Cardiac muscle cell (in vitro differentiated cells and primary cell): Measurements from ENCODE around the gene SMIM35. TPM values are rescaled to one million over a fixed set of nuclear protein-coding genes. Genes with fewer than 3 reads are reported as not detected.

Experiments
- DNase-seq, 2 donors: peaks; one replicate each; pipeline versions ENCODE4 v3.0.0 to v3.0.0-alpha.2; 2010 to 2017; ENCODE audit warnings: low read depth in 1 of 2, low spot score in 1 of 2
- H3K27ac ChIP-seq: fragments of 200-600 bp; sonication (generic); 2 replicates; pipeline ENCODE4 v1.5.1; 2016
- H3K27me3 ChIP-seq: fragments of 200-600 bp; sonication (generic); 2 replicates; pipeline ENCODE4 v1.6.0; 2016; ENCODE audit warnings: control low read depth
- H3K36me3 ChIP-seq: fragments of 200-600 bp; sonication (generic); 2 replicates; pipeline ENCODE4 v1.5.1; 2016; ENCODE audit warnings: control low read depth
- H3K4me1 ChIP-seq: fragments of 200-600 bp; sonication (generic); 2 replicates; pipeline ENCODE4 v1.8.1; 2017; ENCODE audit warnings: low read depth, mild to moderate bottlenecking, mixed run types
- H3K4me3 ChIP-seq: fragments of 200-600 bp; sonication (generic); 2 replicates; pipeline ENCODE4 v1.5.1; 2016; ENCODE audit warnings: mild to moderate bottlenecking
- H3K9me3 ChIP-seq: fragments of 200-600 bp; sonication (generic); 2 replicates; pipeline ENCODE4 v1.5.1; 2017; ENCODE audit warnings: low read depth, mild to moderate bottlenecking, control low read depth
- CTCF ChIP-seq: IDR thresholded peaks from 2 replicates; pipeline ENCODE4 v1.5.1; 2012; ENCODE audit warnings: low read depth, mild to moderate bottlenecking, low read length
- polyA plus RNA-seq: library from polyadenylated mRNA; unstranded; fragments of >200 nt; fragmentation: Nextera tagmentation; extraction: Ambion mirVana; gene quantifications from 2 replicates; pipeline ENCODE4 v1.2.1, GENCODE V29; 2016
- total RNA-seq: library from RNA; depleted of rRNA; stranded (reverse); fragments of >200 nt; gene quantifications from 2 replicates; pipeline ENCODE4 v1.2.3, GENCODE V29; 2016

Gene SMIM35
- total and polyA plus RNA-seq, 2 experiments from 2014 or later = not detected

GRCh38 chr11:118071416-118072030, 15.2 kb downstream of the SMIM35 start:
- no peak for TF ChIP-seq CTCF
- no peaks in the 10 kb centered on the region for H3K27me3 ChIP-seq
- no peak for DNase-seq

GRCh38 chr11:118068945-118069612, 17.7 kb downstream of the SMIM35 start:
- no peak overlapping the region for H3K27ac ChIP-seq
- H3K36me3 ChIP-seq = no peaks in the 10 kb centered on the region
- H3K27me3 ChIP-seq = no peaks in the 10 kb centered on the region
- H3K4me1 ChIP-seq = no peaks in the 10 kb centered on the region
- TF ChIP-seq CTCF = no peak
- H3K4me3 ChIP-seq = no peak overlapping the region
- no peak for DNase-seq
- H3K9me3 ChIP-seq = no peaks in the 10 kb centered on the region

More at GRCh38 chr11:118071416-118072030, 15.2 kb downstream of the SMIM35 start:
- no peaks in the 10 kb centered on the region for H3K9me3 ChIP-seq
- H3K36me3 ChIP-seq = no peaks in the 10 kb centered on the region
- H3K27ac ChIP-seq = no peak overlapping the region
- no peak overlapping the region for H3K4me3 ChIP-seq
- no peaks in the 10 kb centered on the region for H3K4me1 ChIP-seq

- peak in 1 of 2 donors; percentile 42 for DNase-seq
- H3K4me1 ChIP-seq = no peaks in the 10 kb centered on the region
- peak; percentile 6 for TF ChIP-seq CTCF
- no peak overlapping the region for H3K27ac ChIP-seq
- H3K36me3 ChIP-seq = no peaks in the 10 kb centered on the region
- no peak overlapping the region for H3K4me3 ChIP-seq
- H3K27me3 ChIP-seq = no peaks in the 10 kb centered on the region
- H3K9me3 ChIP-seq = no peaks in the 10 kb centered on the region
Measured at GRCh38 chr11:118068206-118068944, 18.4 kb downstream of the SMIM35 start.

- no peak for TF ChIP-seq CTCF
- no peak overlapping the region for H3K4me3 ChIP-seq
- H3K4me1 ChIP-seq = no peaks in the 10 kb centered on the region
Measured at GRCh38 chr11:118067006-118067405, 19.8 kb downstream of the SMIM35 start.

GRCh38 chr11:118065384-118065783, 21.4 kb downstream of the SMIM35 start:
- Histone ChIP-seq H3K4me3 (no peak overlapping the region), H3K27ac (no peak overlapping the region), H3K4me1 (no peaks in the 10 kb centered on the region), H3K36me3 (no peaks in the 10 kb centered on the region), H3K9me3 (no peaks in the 10 kb centered on the region), H3K27me3 (no peaks in the 10 kb centered on the region)
- no peak for TF ChIP-seq CTCF
- DNase-seq = no peak

More at GRCh38 chr11:118067006-118067405, 19.8 kb downstream of the SMIM35 start:
- H3K36me3 ChIP-seq = no peaks in the 10 kb centered on the region
- no peak for DNase-seq
- no peaks in the 10 kb centered on the region for H3K27me3 ChIP-seq
- no peaks in the 10 kb centered on the region for H3K9me3 ChIP-seq
- H3K27ac ChIP-seq = no peak overlapping the region
